Stomach (tissue), 19 donors: Measurements from ENCODE around the gene CMTM4. TPM values are rescaled to one million over a fixed set of nuclear protein-coding genes. Genes with fewer than 3 reads are reported as not detected.

Experiments used
- DNase-seq, 2 donors: peaks; one replicate each; pipeline versions ENCODE4 v3.0.0 to v3.0.0-alpha.2; 2013 to 2019
- H3K27ac ChIP-seq, 5 donors: fragments of 200-600 bp in 4 of 5; sonication (generic) in 4 of 5; one replicate each; pipeline ENCODE4 v1.5.1; 2013 to 2019; ENCODE audit warnings: mild to moderate bottlenecking in 1 of 5, moderate library complexity in 1 of 5
- H3K27me3 ChIP-seq, 3 donors: fragments of 200-600 bp; sonication (generic); one replicate each; pipeline ENCODE4 v1.5.1; 2017 to 2019; ENCODE audit warnings: mixed run types in 1 of 3
- H3K36me3 ChIP-seq, 4 donors: fragments of 200-600 bp; sonication (generic); 1 replicate in 3 of 4; 2 replicates in 1 of 4; pipeline ENCODE4 v1.5.1; 2016 to 2019
- H3K4me1 ChIP-seq, 4 donors: fragments of 200-600 bp; sonication (generic); one replicate each; pipeline ENCODE4 v1.5.1; 2016 to 2019
- H3K4me3 ChIP-seq, 4 donors: fragments of 200-600 bp; sonication (generic) in 3 of 4; one replicate each; pipeline ENCODE4 v1.5.1; 2016 to 2019; ENCODE audit warnings: mild to moderate bottlenecking in 1 of 4
- H3K9me3 ChIP-seq, 4 donors: fragments of 200-600 bp; sonication (generic); one replicate each; pipeline ENCODE4 v1.5.1; 2016 to 2019
- CTCF ChIP-seq, 7 experiments: fragments of 450-650 bp in 4 of 7; fragments of 200-600 bp in 3 of 7; sonication (generic) in 3 of 7; IDR thresholded peaks; one replicate each; pipeline ENCODE4 v1.5.1; 2016 to 2019; ENCODE audit warnings: antibody characterized with exemption in 7 of 7, control low read depth in 2 of 7, mild to moderate bottlenecking in 1 of 7
- EP300 ChIP-seq: sonication (generic); formaldehyde crosslinking; IDR thresholded peaks from one replicate; pipeline ENCODE4 v1.6.1; 2017; ENCODE audit warnings: antibody characterized with exemption
- POLR2A ChIP-seq, 4 donors: fragments of 450-650 bp; IDR thresholded peaks; one replicate each; pipeline ENCODE4 v1.6.1; 2016; ENCODE audit warnings: antibody characterized with exemption in 4 of 4, control low read depth in 2 of 4, mild to moderate bottlenecking in 1 of 4, moderate library complexity in 1 of 4
- POLR2AphosphoS5 ChIP-seq, 3 donors: sonication (generic); formaldehyde crosslinking; IDR thresholded peaks; one replicate each; pipeline ENCODE4 v1.6.1; 2016; ENCODE audit warnings: antibody characterized with exemption in 3 of 3
- WGBS, 5 donors: extraction: QIAGEN DNeasy Blood & Tissue Kit in 3 of 5; methylation state at CpG; one replicate each; pipeline versions ENCODE4 v1.1.5 to v1.1.7; 2013 to 2018; 5-methylcytosine and 5-hydroxymethylcytosine counted together
- intact Hi-C: fragments of 100-400 bp; cut with DNase I; formaldehyde crosslinking; loops from one replicate; pipeline ENCODE4 v1.15.1; 2023; ENCODE audit warnings: low total_unique reads
- long read RNA-seq, 10 donors: transcript quantifications; one replicate each; lab custom pipeline, GENCODE V29; 2026
- polyA plus RNA-seq, 3 donors: library from polyadenylated mRNA; stranded (reverse); fragments of 200-250 nt; gene quantifications; one replicate each; pipeline ENCODE4 v1.2.3, GENCODE V29; 2013
- total RNA-seq, 5 donors: library from RNA; depleted of rRNA; stranded (reverse); fragments of >200 nt; gene quantifications; one replicate each; pipeline versions ENCODE4 v1.1.0 to v1.2.3, GENCODE V29; 2014 to 2016
- donor health status: healthy with polysubstance abuse.
- donor health status: Bipolar disorder and iron deficiency.
- donor health status: healthy.

The CMTM4 gene
- total RNA-seq (100 to 1,000 TPM in 3 of 5 donors, 10 to 100 TPM in 2; 10.5 to 244 (median 127) TPM), polyA plus RNA-seq (10 to 100 TPM; 15.1 to 38.2 (median 24.1) TPM)
- long read RNA-seq, donor 1, full-length matches to known transcripts: 5 of 5 reads
- long read RNA-seq, donor 1, partial matches to known transcripts: 0 of 5 reads
- long read RNA-seq, donor 1, other reads (novel, unspliced or antisense): 0 of 5 reads
- long read RNA-seq, donor 2, full-length matches to known transcripts: 16 of 16 reads
- long read RNA-seq, donor 2, partial matches to known transcripts: 0 of 16 reads
- long read RNA-seq, donor 2, other reads (novel, unspliced or antisense): 0 of 16 reads
- long read RNA-seq, donor 3, full-length matches to known transcripts: 12 of 12 reads
- long read RNA-seq, donor 3, partial matches to known transcripts: 0 of 12 reads
- long read RNA-seq, donor 3, other reads (novel, unspliced or antisense): 0 of 12 reads
- long read RNA-seq, donor 4: 0 reads
- long read RNA-seq, donor 5, full-length matches to known transcripts: 21 of 21 reads
- long read RNA-seq, donor 5, partial matches to known transcripts: 0 of 21 reads
- long read RNA-seq, donor 5, other reads (novel, unspliced or antisense): 0 of 21 reads
- long read RNA-seq, donor 6, full-length matches to known transcripts: 63 of 63 reads
- long read RNA-seq, donor 6, partial matches to known transcripts: 0 of 63 reads
- long read RNA-seq, donor 6, other reads (novel, unspliced or antisense): 0 of 63 reads
- long read RNA-seq, donor 7, full-length matches to known transcripts: 16 of 16 reads
- long read RNA-seq, donor 7, partial matches to known transcripts: 0 of 16 reads
- long read RNA-seq, donor 7, other reads (novel, unspliced or antisense): 0 of 16 reads
- long read RNA-seq, donor 8, full-length matches to known transcripts: 35 of 35 reads
- long read RNA-seq, donor 8, partial matches to known transcripts: 0 of 35 reads
- long read RNA-seq, donor 8, other reads (novel, unspliced or antisense): 0 of 35 reads
- long read RNA-seq, donor 9, full-length matches to known transcripts: 25 of 25 reads
- long read RNA-seq, donor 9, partial matches to known transcripts: 0 of 25 reads
- long read RNA-seq, donor 9, other reads (novel, unspliced or antisense): 0 of 25 reads
- long read RNA-seq, donor 10, full-length matches to known transcripts: 9 of 9 reads
- long read RNA-seq, donor 10, partial matches to known transcripts: 0 of 9 reads
- long read RNA-seq, donor 10, other reads (novel, unspliced or antisense): 0 of 9 reads

GRCh38 chr16:66696669-66697630 lies at the start of gene CMTM4:
CMTM4 (minus strand) TSS chr16:66696743; CDS start chr16:66696525, 218 bp downstream.
- Histone ChIP-seq H3K27ac (peak within 1 kb of the TSS; percentile 88 to 99 (median 92)), H3K4me1 (peaks cover 17 to 49% (median 39%) of the 10 kb centered on the region in 4 donors), H3K9me3 (no peaks in the 10 kb centered on the region), H3K4me3 (peak within 1 kb of the TSS; percentile 66 to 79 (median 74)), H3K27me3 (no peaks in the 10 kb centered on the region), H3K36me3 (no peaks in the 10 kb centered on the region)
- peak; percentile 22 to 73 (median 66) for TF ChIP-seq POLR2AphosphoS5 (IDR thresholded peaks at IDR 0.05)
- TF ChIP-seq POLR2A (IDR thresholded peaks at IDR 0.05): no peak
- TF ChIP-seq CTCF (IDR thresholded peaks at IDR 0.05): peak in 1 of 7 experiments; percentile 52
- intact Hi-C loops: no loop called here
- DNase-seq: peak; percentile 91 to 97
- 2 to 5% (median 3%) methylated on average over 21 to 84 of the region's 84 CpGs for WGBS, 5 donors

GRCh38 chr16:66746048-66746447 lies 49.5 kb upstream of the CMTM4 start:
- intact Hi-C loops: no loop called here
- Histone ChIP-seq H3K9me3 (no peaks in the 10 kb centered on the region), H3K36me3 (peaks cover 41 to 77% (median 75%) of the 10 kb centered on the region in 4 donors), H3K4me3 (no peak overlapping the region), H3K27me3 (no peaks in the 10 kb centered on the region), H3K4me1 (peaks cover 34 to 83% (median 58%) of the 10 kb centered on the region in 4 donors), H3K27ac (no peak overlapping the region)
- TF ChIP-seq POLR2AphosphoS5 (IDR thresholded peaks at IDR 0.05): no peak
- TF ChIP-seq CTCF (IDR thresholded peaks at IDR 0.05): no peak
- 72 to 90% (median 83%) methylated on average over 3 of the region's 3 CpGs for WGBS, 5 donors
- no peak for DNase-seq

GRCh38 chr16:66741950-66742808 lies 45.6 kb upstream of the CMTM4 start:
- Histone ChIP-seq H3K27me3 (no peaks in the 10 kb centered on the region), H3K36me3 (peaks cover 28 to 93% (median 91%) of the 10 kb centered on the region in 4 donors), H3K27ac (peak overlapping the region; percentile 77 to 91 (median 84)), H3K4me1 (peaks cover 23 to 78% (median 46%) of the 10 kb centered on the region in 4 donors), H3K9me3 (no peaks in the 10 kb centered on the region), H3K4me3 (no peak overlapping the region)
- WGBS, 5 donors: 55 to 60% (median 57%) methylated on average over 10 of the region's 10 CpGs
- intact Hi-C loops: no loop called here
- TF ChIP-seq POLR2A (IDR thresholded peaks at IDR 0.05): no peak
- no peak for TF ChIP-seq EP300
- TF ChIP-seq POLR2AphosphoS5 (IDR thresholded peaks at IDR 0.05): no peak
- no peak for TF ChIP-seq CTCF (IDR thresholded peaks at IDR 0.05)
- DNase-seq: peak in 1 of 2 donors; percentile 62
